ENCODE results near the gene VCAN. TPM values are rescaled to one million over a fixed set of nuclear protein-coding genes. Genes with fewer than 3 reads are reported as not detected.
"Not testable (repeated sequence)": the region's sequence is repeated elsewhere in the genome, so short reads cannot be mapped to it uniquely, and the experiment has no call there.

Gene VCAN
- total RNA-seq, 4 donors from 2014 or later, result 66.9 to 117 (median 71.6) TPM

GRCh38 chr5:83430130-83431010, 41.2 kb upstream of the VCAN start:
- peak; percentile 58 to 73 (median 62) for TF ChIP-seq CTCF (IDR thresholded peaks at IDR 0.05)
- TF ChIP-seq EP300 (IDR thresholded peaks at IDR 0.05), result no peak
- TF ChIP-seq POLR2A (IDR thresholded peaks at IDR 0.05; ENCODE audit: low read depth), result no peak
- peak in 1 of 2 donors; percentile 11 for TF ChIP-seq POLR2AphosphoS5 (IDR thresholded peaks at IDR 0.05)
- no peak overlapping the region for H3K4me3 ChIP-seq
- WGBS, result 53% methylated on average over 13 of the region's 13 CpGs
- no peak for DNase-seq (ENCODE audit: extremely low spot score)
- no peaks in the 10 kb centered on the region for H3K27me3 ChIP-seq
- no peak overlapping the region for H3K27ac ChIP-seq (replicated peaks in 1 of 4)
- H3K4me1 ChIP-seq, result no peaks in the 10 kb centered on the region
- no peaks in the 10 kb centered on the region for H3K36me3 ChIP-seq
- intact Hi-C loops (cut with DNase I), result no loop called here
- no peaks in the 10 kb centered on the region for H3K9me3 ChIP-seq

GRCh38 chr5:83433891-83434290, 37.7 kb upstream of the VCAN start:
- Histone ChIP-seq H3K4me1 (no peaks in the 10 kb centered on the region), H3K27me3 (no peaks in the 10 kb centered on the region), H3K27ac (replicated peaks in 1 of 4) (no peak overlapping the region), H3K9me3 (no peaks in the 10 kb centered on the region), H3K36me3 (no peaks in the 10 kb centered on the region), H3K4me3 (no peak overlapping the region)
- WGBS, result 49% methylated on average over 2 of the region's 2 CpGs
- no peak for DNase-seq (ENCODE audit: extremely low spot score)
- TF ChIP-seq EP300 (IDR thresholded peaks at IDR 0.05), result no peak
- TF ChIP-seq POLR2AphosphoS5 (IDR thresholded peaks at IDR 0.05), result no peak
- intact Hi-C loops (cut with DNase I), result no loop called here

GRCh38 chr5:83434946-83435345, 36.6 kb upstream of the VCAN start:
- no peak overlapping the region for H3K27ac ChIP-seq (replicated peaks in 1 of 4)

GRCh38 chr5:83436276-83436675, 35.3 kb upstream of the VCAN start:
- DNase-seq (ENCODE audit: extremely low spot score), result no peak
- Histone ChIP-seq H3K36me3 (no peaks in the 10 kb centered on the region), H3K27me3 (no peaks in the 10 kb centered on the region), H3K27ac (replicated peaks in 1 of 4) (no peak overlapping the region), H3K4me1 (no peaks in the 10 kb centered on the region), H3K9me3 (no peaks in the 10 kb centered on the region), H3K4me3 (no peak overlapping the region)
- intact Hi-C loops (cut with DNase I), result no loop called here
- 96% methylated on average over 6 of the region's 6 CpGs for whole genome bisulfite sequencing
- TF ChIP-seq POLR2AphosphoS5 (IDR thresholded peaks at IDR 0.05), result no peak
- no peak for TF ChIP-seq CTCF (IDR thresholded peaks at IDR 0.05)
- no peak for TF ChIP-seq POLR2A (IDR thresholded peaks at IDR 0.05; ENCODE audit: low read depth)
- no peak for TF ChIP-seq EP300 (IDR thresholded peaks at IDR 0.05)

More at GRCh38 chr5:83434946-83435345, 36.6 kb upstream of the VCAN start:
- TF ChIP-seq POLR2A (IDR thresholded peaks at IDR 0.05; ENCODE audit: low read depth), result no peak
- no peak for TF ChIP-seq CTCF (IDR thresholded peaks at IDR 0.05)
- TF ChIP-seq POLR2AphosphoS5 (IDR thresholded peaks at IDR 0.05), result no peak
- TF ChIP-seq EP300 (IDR thresholded peaks at IDR 0.05), result no peak
- H3K4me3 ChIP-seq, result no peak overlapping the region
- no peaks in the 10 kb centered on the region for H3K9me3 ChIP-seq
- no peaks in the 10 kb centered on the region for H3K36me3 ChIP-seq
- intact Hi-C loops (cut with DNase I), result no loop called here
- H3K27me3 ChIP-seq, result no peaks in the 10 kb centered on the region
- DNase-seq (ENCODE audit: extremely low spot score), result no peak
- no peaks in the 10 kb centered on the region for H3K4me1 ChIP-seq
- WGBS, result 50% methylated on average over 4 of the region's 4 CpGs

GRCh38 chr5:83437697-83438096, 33.8 kb upstream of the VCAN start:
- H3K27me3 ChIP-seq; intact Hi-C loops (cut with DNase I); H3K27ac ChIP-seq (replicated peaks in 1 of 4); H3K9me3 ChIP-seq; H3K4me3 ChIP-seq; DNase-seq (ENCODE audit: extremely low spot score); H3K36me3 ChIP-seq; H3K4me1 ChIP-seq: not testable (repeated sequence)
- 98% methylated on average over 17 of the region's 17 CpGs for WGBS
